ENCODE results near the gene HSBP1.

HSBP1 gene

GRCh38 chr16:83839561-83839960, 31.8 kb downstream of the HSBP1 start:
- DNase-seq (ENCODE audit: low spot score), result no peak

- DNase-seq (ENCODE audit: low spot score), result no peak
These were observed 32.4 kb downstream of the HSBP1 start for GRCh38 chr16:83840060-83840617.

- no peak for DNase-seq (ENCODE audit: low spot score)
These were observed 34.5 kb downstream of the HSBP1 start for GRCh38 chr16:83842291-83842690.

GRCh38 chr16:83842756-83843507, 35.2 kb downstream of the HSBP1 start:
- no peak for DNase-seq (ENCODE audit: low spot score)

GRCh38 chr16:83843657-83844056, 35.9 kb downstream of the HSBP1 start:
- DNase-seq (ENCODE audit: low spot score), result no peak

GRCh38 chr16:83845263-83845662, 37.5 kb downstream of the HSBP1 start:
- no peak for DNase-seq (ENCODE audit: low spot score)

- DNase-seq (ENCODE audit: low spot score), result no peak
These were observed 39.8 kb downstream of the HSBP1 start for GRCh38 chr16:83847371-83848225.

GRCh38 chr16:83849421-83849820, 41.6 kb downstream of the HSBP1 start:
- DNase-seq (ENCODE audit: low spot score), result no peak

GRCh38 chr16:83850947-83851346, 43.2 kb downstream of the HSBP1 start:
- DNase-seq (ENCODE audit: low spot score), result no peak

GRCh38 chr16:83851473-83851872, 43.7 kb downstream of the HSBP1 start:
- no peak for DNase-seq (ENCODE audit: low spot score)

- DNase-seq (ENCODE audit: low spot score), result no peak
These were observed 45.0 kb downstream of the HSBP1 start for GRCh38 chr16:83852774-83853173.

GRCh38 chr16:83853834-83854233, 46.1 kb downstream of the HSBP1 start:
- no peak for DNase-seq (ENCODE audit: low spot score)

- DNase-seq (ENCODE audit: low spot score), result no peak
These were observed 46.6 kb downstream of the HSBP1 start for GRCh38 chr16:83854420-83854819.

GRCh38 chr16:83856792-83857191, 49.0 kb downstream of the HSBP1 start:
- no peak for DNase-seq (ENCODE audit: low spot score)

GRCh38 chr16:83859265-83859664, 51.5 kb downstream of the HSBP1 start:
- DNase-seq (ENCODE audit: low spot score), result no peak

GRCh38 chr16:83862661-83863060, 54.9 kb downstream of the HSBP1 start:
- DNase-seq (ENCODE audit: low spot score), result no peak

- no peak for DNase-seq (ENCODE audit: low spot score)
These were observed 55.9 kb downstream of the HSBP1 start for GRCh38 chr16:83863682-83864081.

Data from CD4-positive, alpha-beta T cell treated with Interleukin-2 at 100 ng/mL for 4 hours (primary cell).